Activated naive CD4-positive, alpha-beta T cell treated with anti-CD3 and anti-CD28 coated beads, Interleukin-2, amount 50 U/mL, for 16 hours (primary cell): ENCODE data around the gene STARD3.
A peak's percentile ranks its signal among the peaks of the same experiment; 100 is the strongest.
"Not testable (repeated sequence)": the region's sequence is repeated elsewhere in the genome, so short reads cannot be mapped to it uniquely, and the experiment has no call there.

Experiments
- DNase-seq: peaks from one replicate; pipeline ENCODE4 v3.0.0-alpha.2; 2020

STARD3 gene

DNA sequence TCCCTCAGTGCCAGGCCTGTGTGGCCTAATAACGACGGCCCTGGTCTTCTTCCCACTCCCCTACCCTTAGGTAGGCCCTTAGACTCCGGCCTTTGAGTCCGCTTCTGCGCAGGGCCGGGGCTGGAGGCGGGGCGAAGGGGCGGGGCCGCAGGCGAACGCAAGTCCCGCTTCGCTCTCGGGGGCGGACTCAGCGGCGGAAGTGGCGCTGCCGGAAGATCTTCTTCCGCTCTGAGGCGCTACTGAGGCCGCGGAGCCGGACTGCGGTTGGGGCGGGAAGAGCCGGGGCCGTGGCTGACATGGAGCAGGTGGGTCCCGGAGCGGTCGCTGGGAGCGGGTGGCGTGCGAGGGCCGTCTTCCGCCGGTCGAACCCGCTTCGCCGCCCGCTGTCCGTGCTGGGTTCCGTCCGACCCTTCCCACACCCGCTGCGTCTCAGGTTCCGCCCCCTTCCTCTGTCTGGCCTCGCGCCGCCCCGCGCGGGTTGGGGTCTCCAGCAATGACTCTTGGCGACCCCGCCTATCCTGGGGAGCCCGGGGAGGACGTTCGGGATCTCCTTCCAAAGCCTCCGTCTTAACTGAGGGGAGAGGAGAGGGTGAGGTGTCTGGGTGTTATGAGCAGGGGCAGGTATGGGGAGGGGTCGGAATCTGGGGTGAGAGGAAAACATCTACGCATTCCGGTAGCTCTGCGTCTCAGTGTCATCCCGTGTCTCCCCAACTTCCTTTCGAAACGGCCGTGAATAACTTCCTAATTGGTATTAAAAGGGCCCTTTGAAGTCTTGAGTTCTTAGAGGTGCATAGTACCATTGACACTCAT, at the start of gene STARD3:
Gene STARD3, plus strand, starts transcription at position 218 of the 810 bp plus-strand sequence. CDS start 16,388 bp downstream, outside the sequence.
- DNase-seq = peak; percentile 94

DNA sequence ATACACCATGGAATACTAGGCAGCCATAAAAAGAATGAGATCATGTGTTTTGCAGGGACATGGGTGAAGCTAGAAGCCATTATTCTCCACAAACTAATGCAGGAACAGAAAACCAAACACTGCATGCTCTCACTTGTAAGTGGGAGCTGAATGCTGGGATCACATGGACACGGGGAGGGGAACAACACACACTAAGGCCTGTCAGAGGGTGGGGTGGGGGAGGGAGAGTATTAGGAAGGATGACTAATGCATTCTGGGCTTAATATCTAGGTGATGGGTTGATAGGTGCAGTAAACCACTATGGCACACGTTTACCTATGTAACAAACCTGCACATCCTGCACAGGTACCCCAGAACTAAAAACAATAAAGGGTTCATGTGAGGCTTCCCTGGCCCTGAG, 46.8 kb upstream of the STARD3 start:
- not testable (repeated sequence) for DNase-seq

DNA sequence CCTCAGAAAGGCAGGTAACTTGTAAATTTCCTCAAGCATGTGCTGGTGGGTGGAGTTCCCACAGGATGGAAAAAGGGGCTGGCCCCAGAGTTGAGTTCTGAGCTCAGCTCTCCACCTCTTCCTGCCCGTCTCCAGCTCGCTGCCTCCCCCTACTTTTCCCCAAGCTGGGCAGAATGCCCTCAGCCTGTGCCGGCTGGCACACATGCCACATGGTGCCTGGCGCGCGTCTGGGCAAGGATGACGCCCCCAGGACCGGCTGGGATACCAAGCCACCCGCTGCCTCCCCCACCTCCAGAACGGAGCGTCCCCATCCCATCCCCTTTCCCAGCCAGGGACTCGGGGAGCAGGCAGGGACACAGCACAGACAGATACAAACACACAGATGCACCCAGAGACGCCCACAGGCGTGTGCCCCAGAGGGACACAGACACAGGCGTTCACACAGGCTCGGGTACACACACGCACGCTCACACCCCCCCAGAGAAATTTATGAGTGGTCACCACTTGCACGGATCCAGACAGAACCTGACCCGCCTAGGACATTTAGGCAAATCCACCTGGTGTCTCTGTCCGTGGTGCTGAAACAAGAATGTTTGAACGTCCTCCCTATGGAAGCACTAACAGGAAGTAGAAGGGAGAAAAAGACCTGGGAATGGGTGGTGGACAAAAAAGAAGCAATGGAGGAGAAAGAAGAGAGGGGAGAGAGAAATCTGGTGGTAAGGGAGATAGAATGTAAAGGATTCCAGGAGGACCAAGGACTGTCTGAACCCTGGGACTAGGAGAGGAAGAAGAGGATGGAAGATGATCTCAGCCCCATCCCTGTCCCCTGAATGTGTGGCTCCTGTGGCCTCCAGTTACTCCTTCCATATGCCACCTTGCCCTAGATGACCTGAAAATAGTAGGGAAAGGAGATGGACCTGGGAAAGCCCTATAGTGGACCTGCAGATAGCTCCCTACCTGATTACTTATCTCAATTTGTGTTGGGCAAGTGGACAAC, 44.7 kb upstream of the STARD3 start:
- no peak for DNase-seq

DNA sequence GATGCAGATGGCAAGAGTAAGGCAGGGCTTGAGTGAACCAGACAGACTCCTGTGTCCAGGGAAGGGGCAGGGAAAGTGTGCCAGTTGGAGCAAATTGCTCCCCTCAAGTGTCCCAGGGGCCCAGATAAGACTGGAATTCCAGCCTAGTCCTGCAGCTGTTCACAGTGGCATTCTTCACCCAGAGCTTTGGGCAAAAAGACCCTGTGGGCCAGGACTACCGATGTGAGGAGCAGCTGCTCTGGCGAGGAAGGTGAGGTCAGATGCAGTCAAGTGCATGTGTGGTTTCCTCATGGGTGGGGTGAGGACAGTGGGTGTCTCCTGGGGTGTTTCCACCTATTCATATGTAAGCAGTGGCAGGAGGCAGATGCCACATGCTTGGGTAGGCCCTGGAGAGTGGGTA, 43.6 kb upstream of the STARD3 start:
- no peak for DNase-seq

DNA sequence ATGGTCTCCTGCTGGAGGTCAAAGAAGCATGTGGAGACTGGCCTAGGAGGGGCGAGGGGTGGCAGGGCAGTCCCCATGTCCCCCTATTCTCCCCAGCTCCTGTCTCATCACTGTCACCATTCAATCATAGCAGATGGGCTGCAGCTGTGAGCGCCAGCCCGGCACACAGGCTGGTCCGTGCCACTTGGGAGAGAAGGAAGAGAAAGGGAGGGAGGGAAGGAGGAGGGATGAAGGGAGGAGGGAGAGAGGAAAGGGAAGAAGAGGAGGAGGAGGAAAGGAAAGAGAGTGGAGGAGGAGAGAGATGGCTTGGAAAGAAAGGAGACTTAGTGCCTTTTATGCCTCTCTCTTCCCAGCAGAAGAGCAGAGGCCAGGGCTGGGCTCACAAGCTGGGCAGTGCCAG, 41.6 kb upstream of the STARD3 start:
- no peak for DNase-seq

DNA sequence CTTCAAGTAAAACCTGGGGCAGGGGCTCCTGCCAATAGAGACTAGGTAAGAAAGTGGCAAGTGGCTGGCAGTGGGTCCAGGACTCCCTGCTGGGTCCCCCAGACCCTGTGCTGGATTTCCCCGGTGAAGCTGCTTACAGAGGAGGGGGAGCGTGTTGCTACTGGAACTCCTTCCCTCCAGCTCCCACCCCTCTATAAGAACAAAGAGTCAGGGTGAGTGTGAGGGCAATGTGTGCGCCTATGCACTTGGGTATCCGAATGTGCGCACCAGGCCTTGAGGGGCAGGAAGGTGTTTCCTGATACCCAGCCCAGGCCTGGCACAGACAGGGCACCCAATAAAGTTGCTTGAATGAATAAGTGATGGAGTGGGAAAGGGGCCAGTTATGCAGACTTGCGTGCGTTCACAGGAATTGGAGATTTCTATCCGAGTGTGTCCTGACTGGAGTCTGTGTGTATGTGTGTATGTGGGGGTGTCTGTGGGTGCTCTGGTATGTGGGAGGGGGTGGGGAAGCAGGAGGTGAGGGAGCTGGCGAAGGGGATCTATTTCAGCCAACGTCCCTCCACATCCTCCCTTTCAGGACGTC, 40.9 kb upstream of the STARD3 start:
- no peak for DNase-seq

DNA sequence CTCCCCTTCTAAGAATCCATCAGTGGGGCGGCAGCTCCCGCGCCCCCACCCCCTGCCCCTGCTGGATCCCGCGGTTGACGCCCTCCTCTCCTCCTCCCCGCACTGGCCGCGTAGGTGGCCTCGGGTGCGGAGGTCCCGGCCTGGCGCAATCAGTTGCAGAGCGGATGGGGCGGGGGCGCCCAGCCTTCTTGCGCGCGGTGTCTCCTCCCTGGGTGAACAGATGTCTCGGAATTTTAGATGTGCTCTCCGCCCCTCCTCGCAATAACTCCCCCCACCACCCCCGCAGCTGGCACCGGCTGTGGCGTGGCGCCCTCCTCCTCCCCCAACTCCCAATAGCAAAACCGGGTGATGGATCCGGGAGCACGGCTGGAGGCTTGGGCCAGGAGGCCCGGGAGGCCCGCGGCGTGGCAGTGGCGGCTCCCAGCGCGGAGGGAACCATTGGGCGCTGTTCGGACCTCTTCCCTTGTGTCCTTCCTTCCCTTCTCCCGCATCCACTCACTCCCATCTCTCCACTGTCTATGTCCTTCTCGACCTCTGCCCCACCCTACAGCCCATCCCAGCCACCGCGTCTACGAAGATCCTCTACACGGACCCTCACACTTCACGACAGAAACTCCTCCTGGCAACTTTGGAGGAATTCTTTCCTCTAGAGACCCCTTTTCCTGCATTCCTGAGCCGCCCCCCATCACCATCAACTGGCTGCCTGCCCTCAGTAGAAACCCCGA, 40.2 kb upstream of the STARD3 start:
- DNase-seq = no peak

DNA sequence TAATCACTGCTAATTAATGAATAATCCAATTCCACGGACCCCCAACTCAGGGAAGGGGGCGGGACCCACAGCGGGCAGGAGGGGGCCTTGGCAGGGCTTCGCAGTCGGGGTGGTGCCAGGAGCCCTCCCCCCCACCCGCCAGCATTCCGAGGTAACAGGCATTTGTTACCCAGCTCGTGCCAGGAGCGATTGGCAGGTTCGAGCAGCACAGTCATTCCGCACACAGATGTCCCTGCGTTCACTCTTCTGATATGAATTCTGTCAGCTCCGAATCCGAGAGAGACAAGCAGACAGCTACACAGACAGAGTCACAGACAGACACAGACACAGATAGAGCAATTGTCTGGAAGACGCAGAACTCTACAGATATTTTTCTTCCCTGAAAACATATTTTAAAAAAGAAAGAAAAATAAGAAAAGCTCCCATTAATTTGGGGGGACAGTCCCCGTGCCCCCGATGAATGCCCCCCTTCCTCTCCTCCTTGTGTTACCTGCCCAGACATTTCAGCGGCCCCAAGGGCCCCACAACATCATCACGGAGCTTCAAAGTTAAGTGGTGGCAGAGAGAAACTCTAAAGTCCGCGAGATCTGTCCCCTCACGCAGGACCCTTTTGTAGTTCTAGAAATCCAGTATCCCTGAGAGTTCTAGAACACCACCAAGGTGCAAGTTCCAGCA, 39.4 kb upstream of the STARD3 start:
- DNase-seq = no peak

DNA sequence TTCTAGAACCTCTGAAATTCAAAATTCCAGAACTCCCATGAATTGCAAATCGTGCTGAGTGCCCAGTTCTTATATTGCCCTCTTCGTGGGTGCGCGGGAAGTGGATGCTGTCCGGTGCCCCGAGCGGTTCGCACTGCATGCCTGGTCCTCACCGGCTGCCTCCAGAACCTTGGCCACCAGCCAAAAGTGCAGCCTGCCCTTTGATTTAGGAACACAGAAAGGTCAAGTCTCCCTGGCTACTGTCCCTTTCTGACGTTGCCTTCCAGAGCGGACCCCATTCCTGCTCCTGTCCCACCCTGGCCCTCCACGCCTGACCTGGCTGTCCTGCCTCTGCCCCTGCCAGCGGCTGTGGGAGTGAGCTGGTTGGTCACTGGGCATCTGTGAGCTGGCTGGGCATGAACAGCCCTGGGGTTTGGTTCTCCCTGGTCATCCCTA, 38.9 kb upstream of the STARD3 start:
- DNase-seq = no peak

DNA sequence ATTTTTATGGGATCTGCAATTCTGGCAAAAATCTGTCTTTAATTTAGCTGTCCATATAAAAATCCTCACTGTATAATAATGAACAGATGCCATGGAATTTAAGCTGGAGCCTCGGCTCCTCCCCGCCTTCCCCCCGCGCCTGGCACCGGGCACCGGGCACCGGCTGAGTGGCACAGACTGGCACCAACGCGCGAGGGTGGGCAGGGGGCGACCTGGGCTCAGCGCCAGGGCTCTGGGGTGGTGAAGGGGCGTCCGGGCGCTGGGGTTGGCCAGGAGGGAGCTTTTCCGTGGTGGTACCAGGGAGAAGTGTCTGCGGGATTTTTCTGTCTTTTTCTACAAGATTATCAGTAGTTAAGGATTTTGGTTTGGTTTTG, 38.3 kb upstream of the STARD3 start:
- no peak for DNase-seq

DNA sequence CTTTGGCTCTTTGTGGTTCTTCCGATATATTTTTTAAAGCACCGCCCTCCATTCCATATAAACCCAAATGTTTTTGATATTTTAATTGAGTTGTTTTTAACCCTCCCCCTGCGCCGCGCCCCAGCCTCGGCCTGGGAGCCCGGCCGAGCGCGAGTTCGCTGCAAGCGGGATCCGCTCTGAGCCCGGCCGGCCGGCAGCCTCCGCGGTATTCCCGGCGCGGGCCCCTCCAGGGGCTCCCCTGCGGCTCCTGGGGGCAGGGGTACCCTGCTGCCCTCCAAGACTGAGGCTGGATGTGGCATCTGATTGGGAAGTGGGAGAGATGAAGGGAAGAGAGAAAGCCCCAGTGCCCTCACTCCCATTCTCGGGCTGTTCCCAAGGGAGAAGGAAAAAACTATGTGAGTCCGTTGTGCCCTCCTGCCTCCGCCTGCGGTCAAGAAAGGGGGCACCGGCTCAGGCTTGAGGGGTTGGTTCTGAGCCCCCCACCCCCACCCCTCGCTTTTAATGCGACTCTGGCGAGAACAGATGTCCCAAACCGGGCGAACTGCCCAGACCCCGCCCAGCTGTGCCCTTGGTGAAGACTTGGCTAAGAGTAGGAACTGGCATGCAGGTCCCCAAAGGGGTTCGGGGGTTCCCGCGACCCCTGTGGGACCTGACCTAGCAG, 37.8 kb upstream of the STARD3 start:
- no peak for DNase-seq

DNA sequence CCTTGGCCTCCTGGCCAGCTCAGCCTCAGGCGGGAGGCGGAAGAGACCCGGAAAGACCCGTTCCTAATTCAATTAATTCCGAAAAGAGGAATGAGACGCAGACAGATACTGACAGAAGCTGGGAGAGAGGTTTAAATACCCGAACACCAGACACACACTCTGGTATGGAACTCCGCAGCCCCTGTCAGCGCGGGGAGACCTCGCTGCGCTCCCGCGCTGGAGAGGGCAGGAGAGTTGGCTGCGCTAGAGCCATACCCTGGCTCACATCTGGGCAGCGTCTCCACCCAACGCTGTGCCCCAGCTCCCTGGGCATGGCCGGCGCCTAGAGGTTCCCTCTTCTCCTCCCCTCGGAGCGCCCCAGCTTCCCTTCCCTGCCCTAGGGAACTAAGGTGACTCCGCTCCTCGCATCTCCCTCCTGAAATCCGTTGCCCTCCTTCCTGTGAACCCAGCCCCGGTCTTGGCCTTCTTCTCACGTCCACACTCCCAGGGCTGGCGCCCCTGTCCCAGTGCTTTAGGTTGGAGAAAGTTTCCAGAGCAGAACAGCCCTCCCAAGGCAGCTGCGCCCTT, 37.2 kb upstream of the STARD3 start:
- no peak for DNase-seq

DNA sequence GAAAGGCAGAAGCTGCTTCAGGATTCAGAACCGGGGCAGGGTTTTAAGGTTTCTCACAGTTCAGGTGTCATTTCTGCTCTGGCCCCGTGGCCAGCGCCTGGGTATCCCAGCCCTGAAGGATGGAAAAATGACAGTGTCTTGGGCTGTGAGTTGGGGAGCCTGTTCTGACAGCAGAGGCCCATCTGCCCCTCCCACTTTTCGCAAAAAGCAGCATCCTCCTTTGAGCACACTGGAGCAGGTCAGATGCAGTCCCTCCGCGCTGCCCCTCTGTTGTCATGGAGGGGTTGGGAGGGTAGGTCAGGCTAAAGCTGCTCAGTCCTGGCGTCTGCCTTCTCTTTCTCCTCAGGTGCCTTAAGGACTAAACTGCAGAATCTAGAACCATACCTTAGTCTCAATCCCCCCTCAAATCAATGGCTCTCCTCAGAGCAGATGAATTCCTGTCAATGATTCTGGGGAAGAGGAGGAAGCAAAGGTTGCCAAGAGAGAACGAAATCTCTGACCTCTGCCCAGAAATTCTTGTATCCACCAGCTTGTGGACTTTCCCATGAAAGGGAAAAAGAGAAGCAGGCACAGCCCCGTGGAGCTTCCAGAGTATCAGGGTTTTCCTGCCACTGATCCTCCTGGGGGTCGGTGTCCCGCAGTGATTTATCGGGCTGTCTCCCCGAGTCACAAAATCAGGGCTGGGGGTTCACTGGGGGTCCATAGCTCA, 36.5 kb upstream of the STARD3 start:
- no peak for DNase-seq

DNA sequence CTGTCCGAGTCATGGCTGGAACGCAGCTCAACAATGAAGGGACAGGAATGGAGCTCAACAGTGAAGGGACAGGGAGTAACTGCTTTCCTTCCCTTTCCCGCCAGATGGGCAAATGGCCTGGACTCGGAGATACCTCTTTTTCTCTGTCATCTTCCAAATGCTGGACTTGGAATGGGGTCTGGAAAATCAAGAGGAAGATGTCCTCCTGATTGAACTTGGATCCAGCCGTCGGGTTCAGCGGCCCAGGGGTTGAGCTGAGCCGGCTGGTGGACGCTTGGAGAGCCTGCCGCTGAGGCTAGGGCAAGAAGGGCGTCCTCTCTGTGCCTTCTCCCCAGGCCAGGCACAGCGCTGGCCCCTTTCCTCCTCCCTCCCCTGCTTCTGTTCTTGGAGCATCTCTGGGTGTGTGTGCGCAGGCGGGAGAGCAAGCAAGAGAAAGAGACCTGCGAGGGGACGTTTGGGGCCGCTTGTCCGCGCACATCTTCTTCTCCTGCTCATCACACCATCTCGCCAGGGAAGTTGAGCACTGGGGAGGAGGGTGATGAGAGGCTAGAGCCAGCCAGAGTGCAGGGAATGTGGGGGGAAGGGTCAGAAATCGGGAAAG, 35.8 kb upstream of the STARD3 start:
- no peak for DNase-seq

DNA sequence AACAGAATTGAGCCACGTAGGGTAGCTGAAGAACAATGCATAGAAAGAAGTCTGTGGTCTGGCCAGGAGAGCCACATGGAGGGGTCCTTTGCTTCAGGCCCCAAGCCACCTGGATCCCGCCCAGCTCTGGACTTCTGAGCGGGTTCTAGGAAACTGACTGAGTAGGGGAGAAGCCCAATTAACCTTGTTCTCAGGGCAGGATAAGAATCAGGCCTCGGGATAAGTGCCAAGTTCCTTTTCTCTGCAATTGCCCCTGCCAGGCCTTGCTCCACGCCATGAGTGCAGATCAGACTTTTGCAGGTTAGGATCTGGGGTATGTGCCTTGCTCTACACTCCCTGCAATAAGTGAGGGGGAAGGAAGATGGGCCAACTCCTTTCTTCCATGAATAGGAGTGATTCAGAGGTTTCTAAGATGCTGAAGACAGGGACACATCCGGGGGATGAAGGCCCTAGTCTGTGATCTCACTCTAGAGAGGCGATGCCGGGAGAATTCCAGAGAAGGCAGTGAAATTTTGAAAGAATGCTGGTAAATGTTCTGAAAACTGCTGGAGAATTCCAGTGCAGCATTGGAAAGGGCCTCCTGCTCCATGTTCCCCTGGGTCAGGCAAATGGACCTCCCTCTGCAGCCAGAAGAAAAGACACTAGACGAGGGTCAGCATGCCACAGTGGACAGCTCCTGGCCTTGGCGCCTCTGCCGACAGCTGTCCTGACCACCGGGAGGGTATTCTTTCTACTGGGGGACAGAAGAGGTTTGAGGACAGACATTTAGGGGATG, 35.0 kb upstream of the STARD3 start:
- DNase-seq = no peak

DNA sequence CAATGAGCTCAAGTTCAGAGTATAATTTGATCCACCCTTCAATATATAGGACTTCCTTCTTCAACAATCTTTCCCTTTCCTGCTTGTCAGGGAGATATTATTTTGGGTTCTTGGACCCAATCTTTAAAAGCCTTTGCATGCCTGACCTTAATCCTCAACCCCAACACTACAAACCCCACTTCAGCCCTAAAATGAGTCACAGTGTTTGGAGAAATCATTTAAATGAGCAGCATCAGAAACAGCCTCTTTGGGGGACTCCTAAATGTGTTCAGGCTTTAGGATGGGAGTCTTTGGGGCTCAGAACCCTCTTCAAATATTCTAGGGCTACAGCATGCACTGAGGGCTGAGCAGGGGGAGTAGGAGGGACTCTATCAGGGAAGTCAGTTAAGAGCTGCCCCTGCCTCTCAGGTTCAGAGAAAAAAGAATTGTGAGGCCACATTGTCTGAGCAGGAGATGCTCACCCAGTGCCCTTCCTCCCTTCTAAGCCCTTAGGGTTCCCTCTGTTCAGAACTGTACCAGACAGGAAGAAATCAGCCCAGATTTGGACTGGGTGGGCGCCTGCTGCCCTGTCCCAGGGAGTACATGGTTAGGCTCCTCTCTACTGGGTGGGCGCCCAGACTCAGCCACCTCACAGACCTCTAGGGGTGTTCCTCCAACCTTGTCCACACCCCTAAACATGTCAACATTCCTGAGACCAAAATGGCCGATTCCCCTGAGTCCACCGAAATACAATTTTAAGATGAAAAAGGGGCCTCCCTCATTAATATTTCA, 34.2 kb upstream of the STARD3 start:
- DNase-seq = no peak

DNA sequence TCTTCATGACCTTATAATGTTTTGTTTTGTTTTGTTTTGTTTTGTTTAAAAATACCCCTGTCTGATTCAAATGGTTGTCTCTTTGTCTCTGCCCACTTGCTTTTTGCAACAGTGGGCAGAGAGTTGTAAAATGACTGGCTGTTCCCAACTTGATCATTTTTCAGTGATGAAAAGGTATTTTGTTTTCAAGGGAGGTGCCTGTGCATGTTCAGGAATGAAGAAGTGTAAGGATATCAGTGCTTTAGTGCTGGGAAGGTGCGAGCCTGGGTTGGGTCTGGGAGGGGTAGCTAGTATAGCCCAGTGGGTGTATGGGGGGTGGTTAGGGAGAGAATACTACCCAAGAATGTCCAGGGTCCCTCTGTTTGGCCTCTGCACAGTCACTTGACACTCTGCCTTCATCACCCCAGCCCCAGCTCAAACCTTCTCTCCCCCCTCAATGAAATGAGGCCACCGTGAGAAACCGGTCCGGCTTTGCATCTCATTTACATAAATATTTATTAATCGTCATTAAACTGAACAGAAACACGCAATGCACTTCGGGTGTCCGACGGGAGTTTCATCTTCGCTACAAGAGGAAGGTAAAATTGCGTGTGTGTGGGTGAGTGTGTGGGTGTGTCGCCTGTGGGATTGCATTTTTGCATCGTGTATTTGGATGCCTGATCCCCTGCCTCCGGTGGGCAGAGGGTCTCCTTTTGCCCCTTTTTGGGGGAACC, 33.5 kb upstream of the STARD3 start:
- DNase-seq = no peak
